MM.1S (cell line): ENCODE measurements around the gene RPL29.
"Not testable (repeated sequence)": the region's sequence is repeated elsewhere in the genome, so short reads cannot be mapped to it uniquely, and the experiment has no call there.

Experiments
- EZH2 ChIP-seq: fragments of 300-600 bp; sonication (generic); optimal IDR thresholded peaks from 2 replicates; pipeline ENCODE3; 2017; ENCODE audit warnings: low read depth, mild to moderate bottlenecking, antibody characterized with exemption, low read length, mixed read lengths
- TF ChIP-seq, protein P1 (sequence below): fragments of 300-600 bp; sonication (generic); IDR thresholded peaks from 2 replicates; pipeline ENCODE4 v1.5.1; 2016; ENCODE audit warnings: antibody characterized with exemption, low read length, mixed read lengths

DNA sequence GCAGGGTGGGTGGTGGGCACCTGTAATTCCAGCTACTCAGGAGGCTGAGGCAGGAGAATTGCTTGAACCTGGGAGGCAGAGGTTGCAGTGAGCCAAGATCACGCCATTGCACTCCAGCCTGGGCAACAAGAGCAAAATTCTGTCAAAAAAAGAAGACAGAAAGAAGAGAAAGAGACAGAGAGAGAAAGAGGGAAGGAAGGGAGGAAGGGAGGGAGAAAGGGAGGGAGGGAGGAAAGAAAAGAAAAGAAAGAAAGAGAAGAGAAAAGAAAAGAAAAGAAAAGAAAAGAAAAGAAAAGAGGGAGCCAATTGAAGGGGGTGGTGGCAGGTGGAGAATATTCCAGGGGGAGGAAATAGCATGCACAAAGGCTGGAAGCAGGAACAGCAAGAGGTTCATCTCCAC is 47.3 kb upstream of the RPL29 start:
- TF ChIP-seq, protein P1, sequence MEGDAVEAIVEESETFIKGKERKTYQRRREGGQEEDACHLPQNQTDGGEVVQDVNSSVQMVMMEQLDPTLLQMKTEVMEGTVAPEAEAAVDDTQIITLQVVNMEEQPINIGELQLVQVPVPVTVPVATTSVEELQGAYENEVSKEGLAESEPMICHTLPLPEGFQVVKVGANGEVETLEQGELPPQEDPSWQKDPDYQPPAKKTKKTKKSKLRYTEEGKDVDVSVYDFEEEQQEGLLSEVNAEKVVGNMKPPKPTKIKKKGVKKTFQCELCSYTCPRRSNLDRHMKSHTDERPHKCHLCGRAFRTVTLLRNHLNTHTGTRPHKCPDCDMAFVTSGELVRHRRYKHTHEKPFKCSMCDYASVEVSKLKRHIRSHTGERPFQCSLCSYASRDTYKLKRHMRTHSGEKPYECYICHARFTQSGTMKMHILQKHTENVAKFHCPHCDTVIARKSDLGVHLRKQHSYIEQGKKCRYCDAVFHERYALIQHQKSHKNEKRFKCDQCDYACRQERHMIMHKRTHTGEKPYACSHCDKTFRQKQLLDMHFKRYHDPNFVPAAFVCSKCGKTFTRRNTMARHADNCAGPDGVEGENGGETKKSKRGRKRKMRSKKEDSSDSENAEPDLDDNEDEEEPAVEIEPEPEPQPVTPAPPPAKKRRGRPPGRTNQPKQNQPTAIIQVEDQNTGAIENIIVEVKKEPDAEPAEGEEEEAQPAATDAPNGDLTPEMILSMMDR: not testable (repeated sequence)
- not testable (repeated sequence) for TF ChIP-seq EZH2
